GM21529 (cell line): ENCODE results near the gene SFXN1.

Source experiments
- ATAC-seq: cut with Tn5 transposase; IDR thresholded peaks from one replicate; pipeline ENCODE4 v1.9.1; 2021; ENCODE audit not compliant: unreplicated experiment

Gene SFXN1

GRCh38 chr5:175535796-175536195 lies 57.4 kb downstream of the SFXN1 start:
- ATAC-seq: no peak

DNA sequence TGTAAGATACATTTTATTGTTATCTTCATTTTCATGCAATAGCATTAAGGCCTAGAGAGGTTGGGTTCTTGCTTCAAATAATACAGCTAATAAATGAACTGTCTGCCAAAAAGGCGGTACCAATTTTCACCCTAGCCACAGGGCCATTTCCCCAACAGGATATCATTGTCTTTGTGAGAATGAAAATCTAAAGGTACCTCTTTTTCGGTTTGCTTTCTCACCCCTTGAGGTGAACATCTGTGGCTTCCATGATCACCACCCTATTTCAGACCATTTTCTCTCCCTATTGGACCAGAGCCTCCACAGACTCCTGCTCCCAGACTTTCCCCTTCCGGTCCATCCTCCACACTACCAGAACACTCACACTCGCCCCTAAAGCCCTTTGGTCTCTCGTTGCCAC lies 60.2 kb downstream of the SFXN1 start:
- ATAC-seq: no peak

- ATAC-seq: no peak
Observed at GRCh38 chr5:175539936-175540335, 61.6 kb downstream of the SFXN1 start.

GRCh38 chr5:175541264-175541663 lies 62.9 kb downstream of the SFXN1 start:
- no peak for ATAC-seq

DNA sequence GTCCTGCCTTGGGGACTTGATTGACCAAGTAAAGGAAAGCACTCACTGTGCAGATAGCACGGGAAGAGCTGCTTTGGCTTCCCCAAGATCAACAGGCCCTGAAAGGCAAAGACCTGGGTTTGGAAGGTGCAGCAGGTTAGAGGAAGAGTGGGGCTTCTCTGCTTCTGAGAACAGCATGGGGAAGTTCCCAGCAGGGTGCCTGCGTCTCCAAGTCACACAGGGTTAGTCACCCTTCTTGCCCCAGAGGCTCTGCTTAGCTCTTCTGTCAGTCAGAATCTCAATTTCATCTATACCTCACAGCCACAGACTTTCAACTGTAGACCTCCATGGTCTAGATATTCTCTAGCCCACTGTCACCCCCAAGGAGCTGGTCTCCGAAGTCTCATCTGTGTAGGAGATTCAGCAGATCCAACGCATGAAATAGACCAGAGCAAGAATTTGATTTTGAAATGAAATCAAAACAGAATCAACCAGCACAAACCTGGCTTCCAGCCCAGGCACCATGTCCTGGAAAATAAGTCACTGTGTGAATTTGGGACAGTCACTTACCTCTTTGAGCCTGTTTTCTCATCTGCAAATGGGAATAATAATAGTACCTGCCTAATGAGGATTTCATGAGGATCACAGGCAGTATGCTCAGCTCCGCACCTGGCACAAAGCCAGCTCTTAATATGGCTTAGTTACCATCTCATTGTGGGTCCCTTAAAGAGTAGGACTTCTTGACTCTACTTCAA lies 64.0 kb downstream of the SFXN1 start:
- no peak for ATAC-seq

DNA sequence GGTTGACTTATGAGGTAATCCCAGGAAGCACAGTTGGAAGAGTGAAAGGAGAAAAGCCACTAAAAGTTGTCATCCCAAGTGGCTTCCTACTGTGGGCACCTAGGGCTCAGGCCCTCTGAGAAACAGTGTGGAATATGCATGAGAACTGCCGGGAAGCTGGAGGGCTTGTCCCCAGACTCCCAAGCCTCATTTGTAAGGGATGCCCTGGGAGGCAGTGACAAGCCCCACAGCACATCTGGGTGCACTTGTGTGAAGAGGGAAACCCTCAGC lies 64.5 kb downstream of the SFXN1 start:
- ATAC-seq: no peak

- no peak for ATAC-seq
Observed at GRCh38 chr5:175544108-175544511, 65.8 kb downstream of the SFXN1 start.

DNA sequence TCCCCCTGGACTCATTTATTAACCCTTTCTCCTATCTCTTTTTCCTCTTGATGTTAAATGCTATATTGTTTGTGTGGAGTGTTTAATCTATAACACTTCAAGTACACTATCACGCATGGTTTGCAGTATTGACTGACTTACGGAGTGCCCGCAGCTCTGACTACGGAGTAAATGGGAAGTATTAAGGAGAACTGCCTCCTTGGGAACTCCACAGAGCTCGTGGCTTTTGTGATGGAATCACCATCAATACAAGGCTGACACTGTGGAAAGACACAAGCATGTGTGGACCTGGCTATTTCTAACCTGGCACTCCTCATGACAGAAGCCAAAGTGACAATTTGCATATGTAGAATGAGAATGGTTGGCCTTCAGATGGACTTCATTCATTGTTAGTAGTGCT lies 66.2 kb downstream of the SFXN1 start:
- ATAC-seq: no peak

GRCh38 chr5:175547842-175548241 lies 69.5 kb downstream of the SFXN1 start:
- no peak for ATAC-seq

GRCh38 chr5:175548626-175549311 lies 70.4 kb downstream of the SFXN1 start:
- ATAC-seq: no peak

DNA sequence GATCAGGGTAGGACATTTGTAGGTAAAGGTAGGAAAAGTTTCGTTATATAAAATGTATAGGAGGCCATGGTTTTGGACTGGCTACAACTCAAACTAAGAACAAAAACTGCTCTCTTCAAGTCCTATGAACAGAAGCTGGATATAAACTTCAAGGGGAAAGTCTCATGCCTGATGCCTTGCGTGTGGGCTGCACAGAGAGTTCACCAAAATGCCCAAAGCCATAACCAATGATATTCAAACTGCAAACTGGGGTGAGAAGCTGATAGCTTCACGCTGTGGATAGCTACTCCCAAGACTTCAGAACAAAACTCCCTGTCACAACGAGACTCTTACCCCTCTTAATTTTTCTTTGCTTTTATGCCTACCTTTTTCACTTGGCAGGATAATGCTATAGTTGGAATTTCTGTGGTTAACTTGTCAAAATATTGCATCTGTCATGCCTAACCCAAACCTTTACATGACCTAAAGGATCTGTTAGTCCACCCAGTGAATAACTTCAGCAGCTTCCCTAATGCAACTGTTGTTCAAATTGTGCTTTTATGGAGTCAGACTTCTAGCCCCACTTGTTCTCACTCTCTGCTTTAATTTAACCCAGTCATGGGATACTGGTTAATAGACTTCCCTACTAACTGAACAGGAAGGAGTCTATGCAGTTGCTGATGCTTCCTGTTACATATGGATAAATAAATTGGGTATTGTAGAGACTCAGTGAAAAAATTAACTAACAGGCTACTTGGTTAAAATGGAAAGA lies 71.9 kb downstream of the SFXN1 start:
- no peak for ATAC-seq

- no peak for ATAC-seq
Observed at GRCh38 chr5:175551266-175551665, 72.9 kb downstream of the SFXN1 start.

DNA sequence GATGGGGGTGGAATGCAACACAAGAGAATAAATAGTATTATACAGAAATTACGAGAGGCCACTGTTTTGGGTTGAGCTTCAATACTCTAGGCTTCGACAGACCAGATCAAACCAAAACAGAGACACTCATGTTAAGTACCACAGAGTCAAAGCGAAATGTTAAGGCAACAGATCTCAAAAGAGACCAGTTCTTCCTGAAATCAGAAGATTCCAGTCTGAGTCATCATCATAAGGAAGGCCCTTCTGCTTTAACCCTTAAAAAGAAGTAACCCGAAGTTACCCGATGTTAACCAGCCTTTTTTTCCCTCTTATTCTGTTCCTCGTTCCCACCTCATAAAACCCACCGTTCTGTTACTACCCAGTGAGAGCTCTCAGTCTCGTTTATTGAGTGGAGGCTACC lies 75.9 kb downstream of the SFXN1 start:
- ATAC-seq: no peak

DNA sequence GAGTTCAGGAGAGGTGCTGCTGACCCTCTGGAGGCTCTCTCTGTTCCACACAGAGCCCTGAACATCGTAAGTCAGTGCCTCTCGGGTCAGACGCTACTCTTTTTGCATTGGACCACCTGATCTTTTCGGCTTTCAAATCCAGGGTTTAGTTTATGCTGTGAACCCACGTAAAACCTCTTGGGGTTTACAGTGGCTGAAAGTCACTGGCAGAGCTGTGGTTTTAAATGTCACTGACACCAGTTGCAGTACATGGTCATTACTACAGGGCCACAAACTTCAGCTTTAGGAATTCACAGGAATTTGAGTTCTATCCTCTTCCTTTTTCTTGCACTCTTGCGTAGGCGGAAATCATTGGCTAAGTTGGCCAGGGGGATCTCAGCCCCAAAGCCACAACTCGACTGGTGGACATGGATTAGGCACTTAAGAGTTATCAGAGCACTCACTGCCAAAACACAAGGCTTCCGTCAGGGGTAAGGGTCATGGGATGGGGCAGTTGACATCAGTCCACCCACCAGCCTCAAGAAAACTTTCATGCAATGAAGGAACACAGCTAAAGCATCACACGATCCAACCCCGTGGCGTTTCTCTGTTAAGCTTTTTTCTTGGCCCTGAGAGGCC lies 76.9 kb downstream of the SFXN1 start:
- no peak for ATAC-seq

GRCh38 chr5:175556794-175557193 lies 78.4 kb downstream of the SFXN1 start:
- ATAC-seq: no peak

GRCh38 chr5:175557778-175558177 lies 79.4 kb downstream of the SFXN1 start:
- ATAC-seq: no peak

DNA sequence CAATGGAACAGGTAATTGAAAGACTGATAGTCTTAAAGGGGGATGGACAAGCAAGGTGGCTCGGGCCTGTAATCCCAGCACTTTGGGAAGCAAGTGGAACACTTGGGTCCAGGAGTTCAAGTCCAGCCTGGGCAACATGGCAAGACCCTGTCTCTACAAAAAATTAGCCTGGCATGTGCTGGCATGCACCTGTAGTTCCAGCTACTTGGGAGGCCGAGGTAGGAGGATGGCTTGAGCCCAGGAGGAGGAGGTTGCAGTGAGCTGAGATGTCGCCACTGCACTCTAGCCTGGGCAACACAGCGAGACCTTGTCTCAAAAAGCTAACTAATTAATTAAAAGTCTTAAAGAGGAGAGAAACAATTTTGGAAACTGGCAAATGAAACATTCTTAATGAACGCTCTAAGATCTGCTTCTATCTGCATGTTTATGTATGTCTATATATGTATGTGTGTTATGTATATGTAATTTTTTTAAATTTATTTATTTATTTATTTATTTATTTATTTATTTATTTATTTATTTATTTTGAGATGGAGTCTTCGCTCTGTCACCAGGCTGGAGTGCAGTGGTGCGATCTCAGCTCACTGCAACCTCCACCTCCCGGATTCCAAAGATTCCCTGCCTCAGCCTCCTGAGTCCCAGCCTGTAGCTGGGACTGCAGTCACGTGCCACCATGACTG lies 80.6 kb downstream of the SFXN1 start:
- ATAC-seq: no peak

- ATAC-seq: no peak
Observed at GRCh38 chr5:175560011-175560410, 81.7 kb downstream of the SFXN1 start.

DNA sequence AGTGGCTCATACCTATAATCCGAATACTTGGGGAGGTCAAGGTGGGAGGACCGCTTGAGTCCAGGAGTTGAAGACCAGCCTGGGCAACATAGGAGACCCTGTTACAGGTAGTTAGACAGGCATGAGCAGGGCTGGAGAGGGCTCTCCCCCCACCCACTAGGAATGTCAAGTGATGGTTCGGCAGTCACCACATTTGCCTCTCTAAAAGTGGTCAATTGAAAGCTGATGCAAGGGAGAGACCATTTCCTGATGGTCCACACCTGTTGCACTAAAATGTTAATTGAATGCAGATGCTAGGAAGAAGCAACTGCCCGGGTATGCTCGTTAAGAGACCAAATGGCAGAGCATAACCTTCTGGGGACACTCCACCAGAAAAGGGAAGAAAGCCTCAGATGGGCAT lies 82.7 kb downstream of the SFXN1 start:
- ATAC-seq: no peak

DNA sequence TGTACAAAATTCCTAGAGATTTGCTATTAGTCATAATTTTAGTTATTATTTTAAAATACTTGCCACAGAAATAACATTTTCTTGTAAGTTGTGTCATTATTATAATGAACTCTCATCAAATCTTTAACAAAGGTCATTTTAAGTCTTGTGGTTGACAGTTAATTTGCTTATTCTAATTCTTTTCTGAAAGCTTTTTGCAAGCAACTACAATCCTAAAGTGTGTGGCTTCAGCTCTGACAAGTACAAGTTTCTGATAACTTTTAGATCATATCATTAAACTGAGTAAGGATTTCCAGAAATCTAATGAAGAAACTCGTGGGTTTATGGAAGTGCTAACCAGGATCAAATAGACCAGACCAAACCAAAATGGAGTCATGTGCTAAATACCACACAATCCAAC lies 86.4 kb downstream of the SFXN1 start:
- ATAC-seq: no peak

- ATAC-seq: no peak
Observed at GRCh38 chr5:175566697-175567096, 88.3 kb downstream of the SFXN1 start.
